HEK293T (cell line): ENCODE data around the gene NEB.

Experiments
- ARNT ChIP-seq: fragments of 450-650 bp; IDR thresholded peaks from 2 replicates; pipeline ENCODE4 v1.6.1; 2017; ENCODE audit warnings: mild to moderate bottlenecking
- BHLHE40 ChIP-seq: fragments of 450-650 bp; IDR thresholded peaks from 2 replicates; pipeline ENCODE4 v1.6.1; 2016; ENCODE audit warnings: mild to moderate bottlenecking, moderate library complexity, borderline replicate concordance
- CTBP1 ChIP-seq: fragments of 450-650 bp; IDR thresholded peaks from 2 replicates; pipeline ENCODE4 v1.6.1; 2016; ENCODE audit warnings: borderline replicate concordance
- ELF4 ChIP-seq: fragments of 450-650 bp; IDR thresholded peaks from 2 replicates; pipeline ENCODE4 v1.6.1; 2017; ENCODE audit warnings: antibody characterized with exemption
- FOXA1 ChIP-seq: fragments of 450-650 bp; IDR thresholded peaks from 2 replicates; pipeline ENCODE4 v1.6.1; 2016; ENCODE audit warnings: mild to moderate bottlenecking
- FOXK2 ChIP-seq: fragments of 450-650 bp; IDR thresholded peaks from 2 replicates; pipeline ENCODE4 v1.6.1; 2016; ENCODE audit warnings: mild to moderate bottlenecking
- FOXM1 ChIP-seq: fragments of 450-650 bp; IDR thresholded peaks from 2 replicates; pipeline ENCODE4 v1.6.1; 2017; ENCODE audit warnings: mild to moderate bottlenecking, borderline replicate concordance
- HDGF ChIP-seq: fragments of 450-650 bp; IDR thresholded peaks from 2 replicates; pipeline ENCODE4 v1.6.1; 2017; ENCODE audit warnings: antibody characterized with exemption, borderline replicate concordance
- SP1 ChIP-seq: fragments of 450-650 bp; IDR thresholded peaks from 2 replicates; pipeline ENCODE4 v1.6.1; 2017
- ZNF384 ChIP-seq: fragments of 450-650 bp; IDR thresholded peaks from 2 replicates; pipeline ENCODE4 v1.6.1; 2016

DNA sequence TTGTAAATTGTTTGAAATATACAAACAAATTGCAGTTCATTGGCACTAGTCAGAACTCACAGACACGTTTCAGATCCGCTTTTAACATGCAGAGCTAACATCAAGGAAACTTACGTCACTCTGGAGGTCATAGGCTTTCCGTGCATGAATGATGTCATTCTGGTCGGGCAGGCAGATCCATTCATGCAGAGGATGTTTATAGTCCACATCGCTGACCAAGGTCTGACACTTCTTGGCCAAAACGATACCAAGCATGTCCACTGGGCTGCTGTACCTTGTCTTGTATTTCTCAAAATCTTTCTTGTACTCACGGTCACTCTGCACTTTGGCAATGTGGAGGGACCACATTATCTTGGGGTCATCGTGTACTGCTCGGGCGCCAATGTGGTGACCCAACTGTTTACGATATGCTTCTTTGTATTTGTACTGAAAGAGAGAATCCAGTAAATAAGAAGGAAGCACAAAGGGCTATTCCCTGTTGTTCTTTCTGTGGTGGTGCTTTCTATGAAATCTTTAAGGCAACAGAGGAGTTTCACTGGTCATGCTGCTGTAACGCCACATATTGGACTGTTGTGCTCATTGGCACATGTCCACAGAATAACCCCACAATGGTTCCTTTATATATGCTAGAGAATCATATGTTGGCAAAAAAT is 114.8 kb downstream of the NEB start:
- TF ChIP-seq FOXA1: no peak
- no peak for TF ChIP-seq FOXM1
- TF ChIP-seq BHLHE40: no peak
- no peak for TF ChIP-seq FOXK2
- no peak for TF ChIP-seq ELF4
- TF ChIP-seq HDGF: no peak
- no peak for TF ChIP-seq ARNT
- no peak for TF ChIP-seq CTBP1
- no peak for TF ChIP-seq SP1
- TF ChIP-seq ZNF384: no peak
